ENCODE measurements around the gene ZNF726.
"Not testable (repeated sequence)": the region's sequence is repeated elsewhere in the genome, so short reads cannot be mapped to it uniquely, and the experiment has no call there.

ZNF726 gene

DNA sequence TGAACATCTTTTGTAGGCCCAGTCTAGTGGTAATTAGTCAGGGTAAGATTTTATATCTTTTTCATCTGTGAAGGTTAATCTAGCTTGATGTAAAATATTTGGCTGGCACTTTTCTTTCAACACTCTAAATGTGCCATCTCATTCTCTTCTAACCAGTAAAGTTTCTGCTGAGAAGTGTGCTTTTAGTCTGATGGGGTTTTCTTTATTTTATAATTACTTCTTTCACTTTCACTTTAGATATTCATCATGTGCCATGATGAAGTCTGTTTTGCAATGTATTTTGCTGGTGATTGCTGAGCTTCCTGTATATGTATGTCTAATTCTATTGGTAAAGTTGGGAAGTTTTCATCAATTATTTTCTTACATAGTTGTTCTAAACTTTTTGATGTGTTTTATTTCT lies 31.9 kb downstream of the ZNF726 start:
- DNase-seq = no peak

- DNase-seq = no peak
These were observed 34.9 kb downstream of the ZNF726 start for GRCh38 chr19:23949611-23950010.

DNA sequence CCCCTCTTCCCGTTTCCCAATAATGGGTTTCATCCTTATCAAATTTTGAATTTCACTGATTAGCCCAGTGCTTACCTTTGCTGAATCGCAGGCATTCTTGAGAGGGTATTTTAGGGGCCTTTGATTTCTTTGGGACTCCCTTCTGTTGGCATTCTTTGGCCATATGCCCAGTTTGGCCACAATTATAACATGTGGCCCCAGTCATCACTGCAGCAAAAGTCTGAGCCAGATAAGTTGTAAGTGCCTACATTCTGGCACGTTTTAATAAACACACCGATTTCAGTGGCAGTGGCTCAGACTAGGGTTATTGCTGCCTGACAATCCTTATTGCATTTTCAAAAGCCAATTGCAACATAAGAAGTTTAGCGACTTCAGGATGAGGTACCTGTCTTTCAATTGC lies 41.4 kb downstream of the ZNF726 start:
- no peak for DNase-seq

DNA sequence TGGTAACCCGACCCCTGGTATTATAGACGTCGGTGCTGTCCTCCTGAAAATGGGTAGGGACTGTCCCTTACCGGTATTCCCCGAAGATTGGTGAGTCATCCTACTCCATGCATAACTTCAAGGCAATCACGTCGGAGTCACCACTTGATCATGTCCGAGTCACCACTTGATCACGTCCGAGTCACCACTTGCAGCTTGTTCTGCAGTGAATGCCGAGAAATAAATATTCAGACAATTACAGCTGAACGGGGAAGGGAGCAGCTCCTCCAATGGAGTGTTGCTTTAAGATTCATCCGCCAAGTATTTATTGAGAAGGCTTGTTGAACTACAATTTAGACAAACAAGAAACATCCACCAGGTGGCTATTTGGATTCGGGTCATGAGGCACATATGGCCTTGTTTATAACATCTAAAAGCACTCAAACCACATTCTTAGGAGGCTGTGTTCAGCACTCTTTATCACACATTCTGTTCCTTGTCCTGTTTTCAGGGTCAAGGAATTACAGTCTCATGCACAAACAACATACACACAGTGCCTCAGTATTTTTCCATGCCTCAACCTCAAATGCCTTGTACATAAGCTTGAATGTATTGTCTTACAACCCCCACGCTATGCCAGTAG lies 43.1 kb downstream of the ZNF726 start:
- no peak for DNase-seq

DNA sequence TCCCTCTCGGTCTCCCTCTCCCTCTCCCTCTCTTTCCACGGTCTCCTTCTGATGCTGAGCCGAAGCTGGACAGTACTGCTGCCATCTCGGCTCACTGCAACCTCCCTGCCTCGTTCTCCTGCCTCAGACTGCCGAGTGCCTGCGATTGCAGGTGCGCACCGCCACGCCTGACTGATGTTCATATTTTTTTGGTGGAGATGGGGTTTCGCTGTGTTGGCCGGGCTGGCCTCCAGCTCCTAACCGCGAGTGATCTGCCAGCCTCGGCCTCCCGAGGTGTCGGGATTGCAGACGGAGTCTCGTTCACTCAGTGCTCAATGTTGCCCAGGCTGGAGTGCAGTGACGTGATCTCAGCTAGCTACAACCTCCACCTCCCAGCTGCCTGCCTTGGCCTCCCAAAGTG lies 48.7 kb downstream of the ZNF726 start:
- not testable (repeated sequence) for DNase-seq

GRCh38 chr19:23963881-23964280 lies 49.2 kb downstream of the ZNF726 start:
- DNase-seq = not testable (repeated sequence)

GRCh38 chr19:23964334-23964733 lies 49.6 kb downstream of the ZNF726 start:
- DNase-seq = not testable (repeated sequence)

DNA sequence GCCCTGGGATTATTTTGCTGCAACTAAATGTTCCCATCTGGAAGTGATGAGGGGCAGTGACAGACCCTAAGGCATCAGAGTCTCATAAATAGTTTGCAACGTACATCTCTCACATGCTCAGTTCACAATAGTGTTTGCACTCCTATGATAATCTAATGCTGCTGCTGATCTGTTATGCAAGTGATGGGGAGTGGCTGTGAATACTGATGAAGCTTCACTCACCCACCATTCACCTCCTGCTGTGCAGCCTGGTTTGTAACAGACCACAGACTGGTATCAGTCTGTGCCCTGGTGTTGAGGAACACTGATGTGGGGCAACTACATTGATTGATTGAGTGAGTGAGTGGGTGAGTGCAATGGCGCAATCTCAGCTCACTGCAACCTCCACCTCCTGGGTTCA lies 54.9 kb downstream of the ZNF726 start:
- no peak for DNase-seq

- no peak for DNase-seq
These were observed 56.9 kb downstream of the ZNF726 start for GRCh38 chr19:23971598-23971997.

DNA sequence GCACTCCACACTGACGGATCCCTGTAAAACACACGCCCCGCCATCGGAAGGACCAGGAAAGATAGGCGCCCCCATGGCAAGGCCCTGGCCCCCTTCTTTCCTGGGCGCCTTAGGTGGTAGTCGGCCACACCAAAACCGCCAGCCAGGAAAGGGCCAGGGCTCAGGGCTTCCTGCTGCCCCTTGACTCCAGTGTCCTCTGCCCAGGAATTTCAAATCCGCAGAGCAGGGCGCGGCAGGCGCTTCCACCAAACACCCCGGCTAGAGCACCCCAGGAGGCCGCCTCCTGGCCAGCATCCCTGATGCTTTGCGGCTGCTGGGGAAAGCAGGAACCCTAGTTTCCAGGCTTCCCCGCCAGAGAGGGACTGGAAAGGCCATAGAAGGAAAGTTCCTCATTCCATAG lies 57.5 kb downstream of the ZNF726 start:
- no peak for DNase-seq

DNA sequence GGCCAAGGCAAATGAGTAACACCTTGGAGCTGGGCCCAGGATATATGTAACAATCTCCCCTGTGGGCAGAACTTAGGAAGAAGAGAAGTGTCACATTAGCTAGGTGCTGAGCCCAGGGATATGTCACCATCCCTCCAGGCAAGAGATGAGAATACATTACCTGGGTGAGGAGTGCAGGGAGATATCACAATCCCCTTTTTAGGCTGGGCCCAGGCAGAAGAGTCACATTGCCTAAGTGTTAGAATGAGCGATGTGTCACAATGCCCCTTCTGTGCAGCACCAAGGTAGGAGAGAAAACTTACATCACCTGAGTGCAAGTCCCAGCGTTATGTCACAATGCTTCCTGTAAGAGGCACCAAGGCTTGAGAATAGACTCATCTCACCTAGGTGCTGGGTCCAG lies 60.3 kb downstream of the ZNF726 start:
- DNase-seq = no peak

DNA sequence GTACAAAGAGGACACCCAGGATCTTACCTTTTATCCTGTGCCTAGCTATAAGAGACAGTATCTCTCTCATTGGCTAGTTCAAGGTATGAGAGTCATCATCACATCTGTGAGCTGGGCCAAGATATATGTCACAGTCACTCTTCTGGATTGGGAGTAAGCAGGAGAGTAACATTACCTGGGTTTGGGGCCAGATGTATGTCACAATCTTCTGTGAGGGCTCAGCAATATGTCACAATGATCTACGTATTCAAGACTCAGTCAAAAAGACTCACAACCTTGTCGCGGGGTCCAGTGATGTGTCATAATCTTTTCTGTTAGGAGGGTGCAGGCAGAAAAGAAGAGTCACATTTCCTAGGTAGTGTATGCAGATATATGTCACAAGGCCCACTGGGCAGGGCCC lies 61.9 kb downstream of the ZNF726 start:
- not testable (repeated sequence) for DNase-seq

GRCh38 chr19:23977256-23977655 lies 62.6 kb downstream of the ZNF726 start:
- not testable (repeated sequence) for DNase-seq

DNA sequence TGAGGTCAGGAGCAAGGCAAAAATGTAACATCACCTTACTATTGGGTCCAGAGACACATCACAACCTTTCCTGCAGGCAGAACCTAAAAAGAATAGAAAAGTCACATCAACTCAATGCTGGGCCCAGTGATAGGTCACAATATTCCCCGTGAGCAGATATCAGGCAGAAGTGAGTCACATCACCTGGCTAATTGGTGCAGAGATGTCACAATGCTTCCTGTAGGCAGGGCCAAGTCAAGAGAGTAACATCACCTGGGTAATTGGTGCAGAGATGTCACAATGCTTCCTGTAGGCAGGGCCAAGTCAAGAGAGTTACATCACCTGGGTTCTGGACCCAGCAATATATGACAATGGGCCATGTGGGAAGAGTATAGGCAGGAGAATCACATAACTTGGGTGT lies 63.4 kb downstream of the ZNF726 start:
- no peak for DNase-seq

GRCh38 chr19:23980805-23981204 lies 66.1 kb downstream of the ZNF726 start:
- no peak for DNase-seq

DNA sequence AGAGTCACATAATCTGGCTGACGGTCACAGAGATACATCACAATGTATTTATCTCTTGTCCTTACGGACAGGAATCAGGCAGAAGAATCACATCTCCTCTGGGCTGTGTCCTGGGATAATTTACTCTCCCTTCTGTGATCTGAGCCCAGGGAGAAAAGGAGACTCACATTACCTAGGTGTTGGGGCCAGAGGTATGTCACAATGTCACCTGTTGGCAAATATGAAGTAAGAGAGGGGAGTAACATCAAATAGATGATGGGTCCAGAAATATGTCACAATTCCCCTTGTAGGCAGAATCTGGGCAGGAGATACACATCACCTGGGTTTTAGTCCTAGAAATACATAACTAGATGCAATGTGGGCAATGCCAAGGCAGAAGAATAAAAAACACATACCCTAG lies 67.2 kb downstream of the ZNF726 start:
- DNase-seq = no peak

- DNase-seq = no peak
These were observed 68.7 kb downstream of the ZNF726 start for GRCh38 chr19:23983406-23983805.
